HG03521 (cell line): ENCODE results near the gene CIAO3.
"Not testable (repeated sequence)": the region's sequence is repeated elsewhere in the genome, so short reads cannot be mapped to it uniquely, and the experiment has no call there.

ENCODE experiments used
- ATAC-seq: cut with Tn5 transposase; IDR thresholded peaks from one replicate; pipeline ENCODE4 v1.9.1; 2021; ENCODE audit warnings: mild to moderate bottlenecking, moderate library complexity; ENCODE audit not compliant: unreplicated experiment

Gene CIAO3

GRCh38 chr16:760545-761343, 19.9 kb upstream of the CIAO3 start, which contains the start of gene MSLN:
MSLN (plus strand) TSS chr16:760734; CDS start chr16:762681, 1,947 bp downstream.
- no peak for ATAC-seq

DNA sequence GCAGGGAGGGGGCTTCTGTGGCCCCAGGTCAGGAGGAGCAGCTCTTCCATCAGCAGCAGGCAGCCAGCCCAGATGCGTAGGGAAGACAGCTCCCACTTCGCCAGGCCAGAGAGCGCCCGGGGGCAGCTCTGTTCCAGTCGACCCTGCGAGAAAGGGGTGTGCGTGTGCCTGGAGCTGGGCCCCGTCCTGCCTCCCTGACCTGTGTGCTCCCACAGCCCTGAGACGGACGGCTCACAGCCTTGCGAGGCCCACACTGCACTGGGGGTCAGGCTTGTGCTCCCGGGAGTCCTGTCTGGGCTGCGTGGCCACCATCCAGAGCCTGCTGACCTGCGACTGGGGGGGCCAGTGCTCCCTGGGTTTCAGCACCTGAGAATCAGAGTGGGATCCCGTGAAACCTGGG, 19.3 kb upstream of the CIAO3 start:
- ATAC-seq, result no peak

DNA sequence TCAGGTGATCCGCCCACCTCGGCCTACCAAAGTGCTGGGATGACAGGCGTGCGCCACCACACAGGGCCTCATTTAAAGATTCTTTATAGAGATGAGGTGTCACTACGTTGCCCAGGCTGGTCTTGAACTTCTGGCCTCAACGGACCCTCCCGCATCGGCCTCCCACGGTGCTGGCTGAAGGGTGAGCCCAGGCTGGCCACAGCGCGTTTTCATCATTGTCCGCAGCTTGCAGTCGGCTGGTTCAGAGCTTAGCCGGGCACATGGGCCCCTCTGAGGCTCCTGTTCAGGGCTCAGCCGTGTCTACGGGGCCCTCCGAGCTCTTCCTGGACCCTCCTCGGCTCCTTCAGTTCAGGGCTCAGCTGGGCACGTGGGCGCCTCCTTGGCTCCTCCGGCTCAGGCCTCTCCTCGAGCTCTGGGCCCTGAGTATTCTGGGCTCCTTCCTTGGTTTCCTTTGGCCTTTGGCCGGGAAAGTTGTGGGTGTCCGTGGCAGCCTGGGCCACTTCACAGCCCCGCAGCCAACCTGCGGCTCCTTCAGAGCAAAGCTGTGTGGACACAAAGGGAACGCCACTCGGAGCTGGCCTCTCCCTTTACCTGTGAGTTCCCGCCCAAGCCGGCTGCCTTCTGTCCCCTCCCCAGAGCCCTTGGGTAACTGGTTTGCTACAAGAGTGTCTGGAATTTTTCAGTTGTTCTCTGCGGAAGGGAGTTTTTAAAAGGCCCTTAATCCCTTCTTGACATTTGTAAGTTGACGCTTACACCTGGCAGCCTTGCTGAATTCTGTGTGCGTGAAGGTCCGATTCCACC, 18.5 kb upstream of the CIAO3 start:
- ATAC-seq, result no peak

- ATAC-seq, result no peak
Observed at GRCh38 chr16:756428-756827, 15.6 kb upstream of the CIAO3 start.

- ATAC-seq, result no peak
Observed at GRCh38 chr16:754656-755055, 13.9 kb upstream of the CIAO3 start.

DNA sequence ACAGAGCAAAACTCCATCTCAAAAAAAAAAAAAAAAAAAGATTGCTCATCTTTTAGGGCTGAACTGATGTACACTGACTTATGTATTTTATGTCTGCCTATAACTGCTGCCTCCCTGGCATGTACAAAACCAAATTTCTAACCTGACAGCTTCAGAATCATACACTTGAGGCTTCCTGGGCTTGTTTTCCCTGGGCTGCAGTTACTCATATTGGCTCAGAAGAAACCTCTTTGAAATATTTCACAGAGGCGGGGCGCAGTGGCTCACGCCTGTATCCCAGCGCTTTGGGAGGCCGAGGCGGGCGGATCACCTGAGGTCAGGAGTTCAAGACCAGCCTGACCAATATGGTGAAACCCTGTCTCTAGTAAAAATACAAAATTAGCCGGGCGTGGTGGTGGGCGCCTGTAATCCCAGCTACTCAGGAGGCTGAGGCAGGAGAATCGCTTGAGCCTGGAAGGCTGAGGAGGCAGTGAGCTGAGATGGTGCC, 13.4 kb upstream of the CIAO3 start:
- ATAC-seq, result not testable (repeated sequence)

- ATAC-seq, result no peak
Observed at GRCh38 chr16:752007-752312, 11.2 kb upstream of the CIAO3 start.

DNA sequence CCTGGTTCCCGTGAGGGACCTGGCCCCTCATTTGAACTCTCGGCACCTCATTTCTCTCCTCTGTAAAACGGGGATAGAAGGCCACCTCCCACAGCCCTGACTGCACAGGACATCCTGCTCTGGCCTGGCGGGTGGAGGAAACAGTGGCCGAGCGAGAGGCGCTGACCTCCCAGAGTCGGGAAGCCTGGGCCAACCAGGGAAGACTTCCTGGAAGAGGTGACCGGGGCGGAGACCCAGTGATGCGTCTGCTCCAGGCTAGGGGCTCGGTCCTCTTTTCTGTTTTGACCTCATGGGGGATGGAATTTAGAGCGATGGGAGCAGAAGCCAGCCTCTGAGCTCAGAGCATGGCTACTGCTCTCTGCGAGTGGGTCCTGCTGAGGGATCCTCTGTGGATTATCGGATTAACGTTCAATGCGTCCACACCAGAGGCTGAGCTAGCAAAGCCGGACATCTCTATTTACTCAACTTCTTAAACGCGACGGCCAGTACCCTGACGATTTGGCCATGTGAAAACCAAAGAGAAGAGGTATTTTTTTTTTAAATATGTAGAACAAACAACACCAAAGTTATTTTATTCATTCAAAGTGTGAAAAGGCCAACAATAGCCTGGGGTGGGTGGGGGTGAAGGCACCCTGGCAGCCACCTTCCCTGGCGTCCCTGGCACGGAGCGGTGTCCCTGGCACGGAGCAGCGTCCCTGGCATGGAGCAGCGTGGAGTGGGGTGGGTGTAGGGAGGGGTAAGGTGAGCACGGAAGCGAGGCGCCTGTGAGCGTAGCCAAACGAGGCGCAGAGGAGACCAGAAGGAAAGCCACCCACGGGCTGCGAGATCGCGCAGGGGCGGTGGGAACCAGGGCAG, 10.6 kb upstream of the CIAO3 start:
- no peak for ATAC-seq

GRCh38 chr16:750485-750884, 9.7 kb upstream of the CIAO3 start:
- no peak for ATAC-seq

- no peak for ATAC-seq
Observed at GRCh38 chr16:749010-749409, 8.2 kb upstream of the CIAO3 start.

DNA sequence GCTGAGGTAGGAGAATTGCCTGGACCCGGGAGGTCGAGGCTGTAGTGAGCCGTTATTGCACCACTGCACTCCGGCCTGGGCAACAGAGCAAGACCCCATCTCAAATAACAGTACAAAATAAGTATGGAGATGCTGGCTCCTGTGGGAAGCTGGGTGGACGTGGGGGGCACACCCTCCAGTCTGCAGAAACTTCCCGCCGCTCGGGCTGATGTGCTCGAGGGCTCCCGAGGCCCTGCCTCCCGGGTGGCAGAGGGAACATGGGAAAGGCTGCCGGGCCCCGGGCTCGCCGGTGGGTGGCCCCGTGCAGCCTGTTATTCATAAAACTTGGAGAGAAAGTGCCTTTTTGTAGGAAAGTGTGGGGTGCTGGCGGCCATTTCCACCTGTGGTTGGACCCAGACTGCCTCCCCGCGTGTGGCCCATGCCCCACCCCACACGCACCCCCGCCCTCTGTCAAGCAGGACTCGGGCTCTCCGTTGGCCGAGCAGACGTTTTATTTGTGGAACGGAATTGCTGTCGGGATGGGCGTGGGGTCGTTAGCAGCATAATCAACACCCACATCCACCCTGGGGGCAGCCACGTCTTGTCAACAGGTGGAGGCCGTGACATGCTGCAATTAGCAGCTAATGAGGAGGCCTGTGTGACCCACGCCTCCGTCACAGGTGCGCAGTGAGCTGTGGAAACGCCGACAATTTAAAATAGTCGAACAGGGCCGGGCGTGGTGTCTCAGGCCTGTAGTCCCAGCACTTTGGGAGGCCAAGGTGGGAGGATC, 7.4 kb upstream of the CIAO3 start:
- ATAC-seq, result no peak

DNA sequence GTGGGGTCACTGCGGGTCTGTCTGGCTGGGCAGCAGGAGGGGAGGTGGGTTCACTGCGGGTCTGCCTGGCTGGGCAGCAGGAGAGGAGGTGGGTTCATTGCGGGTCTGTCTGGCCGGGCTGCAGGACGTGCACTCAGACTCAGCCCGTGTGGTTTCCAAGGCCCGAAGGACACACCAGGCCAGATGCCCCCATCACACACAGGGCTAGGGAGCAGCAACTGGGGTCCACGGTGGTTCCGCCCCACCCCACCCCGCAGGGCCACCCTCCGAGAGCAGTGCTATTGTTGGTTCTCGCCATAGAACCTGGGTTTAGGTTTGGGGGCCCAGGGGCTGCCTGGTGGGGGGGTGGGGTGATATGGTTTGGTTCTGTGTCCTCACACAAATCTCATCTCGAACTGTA, 5.8 kb upstream of the CIAO3 start:
- ATAC-seq, result no peak

DNA sequence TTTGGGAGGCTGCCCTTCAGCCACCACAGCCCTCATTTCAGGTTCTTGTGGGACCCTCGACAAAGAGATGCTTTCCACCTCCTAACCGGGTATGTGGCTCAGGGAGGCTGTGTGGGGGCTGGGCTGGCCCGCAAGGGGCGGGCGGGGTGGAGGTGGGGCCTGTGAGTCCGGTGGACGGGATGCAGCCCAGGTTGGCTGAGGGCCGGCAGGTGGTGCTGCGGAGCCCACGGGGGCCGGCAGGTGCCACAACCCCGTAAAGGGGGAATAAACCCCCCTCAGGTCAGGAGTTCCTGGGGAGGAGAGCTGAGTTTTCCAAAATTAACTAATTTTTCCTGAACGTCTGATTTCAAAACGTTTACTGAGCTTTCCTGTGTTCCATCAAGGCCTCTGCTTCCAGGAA, 4.9 kb upstream of the CIAO3 start:
- ATAC-seq, result no peak

GRCh38 chr16:743794-744500, 3.1 kb upstream of the CIAO3 start:
- no peak for ATAC-seq

- not testable (repeated sequence) for ATAC-seq
Observed at GRCh38 chr16:742894-743293, 2.1 kb upstream of the CIAO3 start.

- no peak for ATAC-seq
Observed at GRCh38 chr16:741986-742629, 1.3 kb upstream of the CIAO3 start.

- ATAC-seq, result peak; percentile 13
Observed at GRCh38 chr16:740459-740763, 386 bp downstream of the CIAO3 start.

GRCh38 chr16:739560-740458, 988 bp downstream of the CIAO3 start:
- no peak for ATAC-seq
